NCI-H69 (cell line): Measurements from ENCODE around the gene ELOVL6.
A peak's percentile ranks its signal among the peaks of the same experiment; 100 is the strongest.
"Not testable (repeated sequence)": the region's sequence is repeated elsewhere in the genome, so short reads cannot be mapped to it uniquely, and the experiment has no call there.

ENCODE experiments used
- DNase-seq: peaks from one replicate; lab custom pipeline; 2025; lab: John Stamatoyannopoulos, UW

ELOVL6 gene

DNA sequence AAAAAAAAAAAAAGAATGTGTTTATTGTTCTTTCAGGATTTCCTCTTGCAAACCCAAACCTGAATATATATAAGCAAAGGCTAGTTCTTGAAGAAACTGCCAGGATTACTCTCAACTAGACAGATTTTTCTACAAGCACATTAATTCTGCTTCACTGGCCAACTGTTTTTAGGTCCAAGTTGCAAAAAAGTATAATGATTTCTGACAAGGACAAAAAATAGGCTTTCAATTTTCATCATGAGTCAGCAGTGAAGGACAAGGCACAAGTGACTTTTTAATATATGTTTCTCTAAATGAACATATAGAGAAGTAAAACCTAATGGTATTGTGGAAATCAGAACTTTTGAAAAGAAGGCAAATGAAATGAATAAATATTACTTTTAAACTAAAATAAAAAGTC, 73.7 kb downstream of the ELOVL6 start:
- no peak for DNase-seq

DNA sequence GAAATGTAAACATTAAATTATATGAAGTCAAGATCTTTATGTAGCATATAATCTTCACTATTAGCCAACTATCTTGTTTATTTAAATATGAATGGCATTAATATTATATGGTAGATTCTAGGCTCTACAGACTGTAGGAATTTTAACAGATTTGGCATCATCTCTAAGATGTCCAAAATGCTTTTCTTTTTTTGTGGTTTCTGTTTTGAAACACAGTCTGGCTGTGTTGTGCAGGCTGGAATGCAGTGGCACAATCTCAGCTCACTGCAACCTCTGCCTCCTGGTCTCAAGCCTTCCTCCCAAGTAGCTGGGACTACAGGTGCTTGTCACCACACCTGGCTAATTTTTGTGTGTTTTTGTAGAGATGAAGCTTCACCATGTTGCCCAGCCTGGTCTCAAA, 76.2 kb downstream of the ELOVL6 start:
- DNase-seq, result no peak

DNA sequence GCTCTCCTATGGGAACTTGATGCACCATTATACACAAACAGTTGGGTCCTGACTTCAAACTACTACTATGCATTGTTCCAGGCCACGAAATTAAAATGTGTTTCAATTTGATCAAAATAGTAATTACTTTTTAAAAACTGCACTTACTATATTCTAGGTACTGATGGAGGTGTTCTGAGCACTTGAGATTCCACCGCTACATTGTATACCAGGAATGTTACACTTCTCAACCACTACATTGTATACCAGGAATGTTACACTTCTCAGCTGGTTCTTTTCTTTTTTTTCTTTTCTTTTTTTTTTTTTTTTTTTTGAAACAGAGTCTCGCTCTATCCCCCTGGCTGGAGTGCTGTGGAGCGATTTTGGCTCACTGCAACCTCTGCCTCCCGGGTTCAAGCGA, 77.9 kb downstream of the ELOVL6 start:
- DNase-seq, result no peak

DNA sequence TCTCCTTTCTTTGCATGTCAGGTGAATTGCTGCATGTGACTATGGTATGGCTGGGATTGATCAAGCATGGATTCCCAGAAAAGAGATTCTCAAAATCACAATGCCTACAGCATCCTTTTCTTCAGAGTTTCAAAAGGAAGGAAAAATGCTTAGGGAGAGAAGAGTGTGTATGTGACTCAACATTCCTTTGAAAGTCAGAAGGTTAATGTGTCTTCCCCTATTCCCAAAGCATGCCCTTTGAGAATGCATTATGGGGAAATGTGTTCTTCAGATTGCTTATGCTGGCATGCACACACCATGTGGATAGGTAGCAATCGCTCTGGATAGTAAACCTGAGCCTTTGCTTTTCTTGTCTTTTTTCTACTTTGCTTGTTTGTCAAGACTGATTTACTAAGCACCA, 78.5 kb downstream of the ELOVL6 start:
- no peak for DNase-seq

DNA sequence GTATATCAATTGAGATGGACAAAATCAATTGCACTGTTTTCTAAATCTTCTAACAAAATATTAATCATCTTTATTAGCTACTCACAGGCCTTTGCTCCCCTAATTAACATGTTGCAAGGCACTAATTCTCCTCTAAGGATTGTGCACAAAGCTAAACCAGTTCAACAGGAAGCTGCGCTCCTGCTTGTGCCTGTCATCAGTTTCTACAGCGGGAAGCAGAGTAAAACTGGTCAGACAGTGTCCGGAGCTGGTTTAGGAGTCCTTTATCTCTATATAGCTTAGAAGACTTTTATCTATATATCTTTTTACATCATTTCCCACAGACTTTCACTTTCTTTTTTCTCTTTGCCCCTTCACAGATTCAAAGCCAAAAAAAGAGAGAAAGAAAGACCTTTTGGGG, 79.1 kb downstream of the ELOVL6 start:
- no peak for DNase-seq

DNA sequence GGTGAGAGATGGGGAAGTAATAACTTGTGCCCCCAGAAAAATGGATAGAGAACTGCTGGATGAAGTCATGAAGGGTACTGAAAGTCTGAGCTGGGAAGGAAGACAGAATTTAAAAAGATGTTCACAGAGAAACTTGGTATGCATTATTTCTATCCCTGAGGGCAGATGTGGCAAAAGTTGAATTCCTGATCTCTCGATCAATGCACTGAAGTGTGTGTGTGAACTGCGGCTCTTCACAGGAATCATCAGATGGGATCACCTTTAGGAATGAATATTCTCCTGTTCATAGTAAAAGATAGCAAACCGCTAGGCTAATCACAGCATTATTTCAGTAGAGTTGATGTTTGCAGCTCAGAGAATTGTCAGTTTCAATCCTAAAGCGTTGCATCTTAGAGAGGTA, 86.4 kb downstream of the ELOVL6 start:
- DNase-seq, result no peak

DNA sequence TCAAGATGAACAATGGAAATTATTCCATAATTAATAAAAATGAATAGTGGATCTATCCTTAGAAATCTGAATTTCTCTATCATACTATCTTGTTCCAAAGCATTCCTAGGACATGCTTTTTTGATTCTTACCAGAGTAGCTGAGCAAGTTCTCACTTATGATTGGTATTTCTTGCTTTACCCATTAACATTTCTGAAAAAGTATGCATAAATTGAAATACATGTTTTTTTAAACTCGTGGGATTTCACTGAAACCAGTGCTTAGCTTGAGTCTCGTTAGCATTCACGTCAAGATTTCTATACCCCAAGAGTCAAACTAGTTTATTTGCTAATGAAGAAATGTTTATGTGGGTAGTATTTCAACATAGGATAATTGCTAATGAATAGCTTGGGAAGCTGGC, 89.0 kb downstream of the ELOVL6 start:
- no peak for DNase-seq

DNA sequence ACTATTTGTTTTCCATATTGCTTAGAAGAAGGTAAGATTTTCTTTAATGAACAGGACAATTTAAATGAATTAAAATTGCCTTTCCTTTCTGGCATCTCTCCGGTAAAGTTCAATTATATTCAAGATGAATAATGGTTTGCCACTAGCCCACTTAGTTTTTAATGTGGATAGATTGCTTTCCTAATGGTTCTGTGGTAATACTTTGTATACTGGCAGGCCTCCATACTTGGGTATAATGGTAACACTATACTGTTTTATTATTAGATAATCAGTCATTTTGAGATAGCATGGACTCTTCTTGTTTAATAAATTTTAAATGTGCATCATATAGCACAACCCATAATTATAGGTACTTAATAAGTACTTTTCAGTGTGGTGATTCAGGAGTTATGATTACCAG, 89.5 kb downstream of the ELOVL6 start:
- DNase-seq, result peak; percentile 28

DNA sequence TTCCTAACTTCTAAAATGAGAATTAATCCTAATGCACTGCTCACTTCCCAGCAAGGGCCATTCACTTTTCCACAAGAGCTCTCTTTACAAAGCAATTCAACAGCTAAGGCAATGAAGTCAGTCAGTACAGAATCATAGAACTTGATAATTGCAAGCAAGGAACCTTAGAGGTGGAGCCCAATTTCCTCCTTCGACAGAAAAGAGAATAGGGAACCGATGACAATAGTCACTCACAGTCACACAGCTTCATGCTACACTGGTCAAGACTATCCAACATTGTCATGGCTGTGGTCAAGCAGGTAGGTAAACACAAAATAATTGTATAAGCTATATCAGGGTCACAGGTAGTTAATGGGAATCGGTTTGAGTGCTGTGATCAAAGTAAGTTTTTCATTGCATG, 90.0 kb downstream of the ELOVL6 start:
- DNase-seq, result peak; percentile 8

DNA sequence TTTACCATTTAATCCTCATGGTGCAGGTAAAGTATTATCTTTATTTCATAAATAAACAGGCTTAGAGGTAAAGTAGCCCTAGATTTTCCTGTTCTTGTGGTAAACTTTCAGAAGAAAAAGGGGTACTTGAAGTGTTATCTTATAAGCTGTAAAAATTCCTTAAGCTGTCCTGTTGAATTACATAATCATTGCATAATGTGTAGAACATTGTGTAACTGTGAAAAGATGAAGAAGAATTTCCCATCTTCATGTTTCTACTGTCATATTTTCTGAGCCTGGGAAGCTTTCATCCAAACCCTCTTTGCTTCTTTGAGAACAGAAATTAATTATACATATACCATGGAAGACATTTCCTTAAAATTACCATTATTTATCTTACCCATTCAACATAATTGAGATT, 90.5 kb downstream of the ELOVL6 start:
- DNase-seq, result no peak

DNA sequence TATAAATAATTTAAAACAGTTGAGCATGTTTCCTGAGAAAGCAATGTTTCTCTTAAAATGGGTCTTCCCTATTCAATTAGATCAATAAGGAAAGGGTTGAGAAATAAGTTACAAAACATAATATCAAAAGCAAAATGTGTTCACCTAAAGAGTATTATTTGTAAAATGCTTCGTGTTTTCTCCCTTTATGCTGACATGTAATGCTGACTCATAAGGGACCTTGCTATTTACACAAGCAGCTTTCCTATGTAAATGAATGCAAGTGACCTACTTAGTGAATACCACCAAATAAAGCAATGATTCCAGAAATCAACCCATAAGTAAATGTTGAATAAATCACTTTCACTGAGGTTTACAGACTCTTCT, 91.5 kb downstream of the ELOVL6 start:
- DNase-seq, result peak; percentile 5

DNA sequence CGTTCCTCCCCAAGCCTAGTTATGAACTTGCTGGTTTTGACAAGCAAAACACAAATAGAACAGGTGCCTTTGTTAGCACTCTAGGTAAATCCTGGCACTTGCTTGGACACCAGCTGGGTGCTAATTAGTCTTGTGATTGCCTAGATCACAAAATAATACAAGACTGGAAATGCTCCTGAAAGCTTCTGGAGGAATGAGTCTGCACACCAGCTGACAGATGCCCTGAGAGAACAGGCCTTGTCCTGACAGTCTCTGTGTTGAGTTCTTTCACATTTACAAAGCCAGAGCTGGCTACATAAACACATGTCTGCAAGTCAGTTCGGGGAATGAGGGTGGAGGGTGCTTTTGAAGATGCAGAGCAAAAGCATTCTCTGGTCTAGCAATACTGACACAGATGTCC, 93.8 kb downstream of the ELOVL6 start:
- DNase-seq, result peak; percentile 72

DNA sequence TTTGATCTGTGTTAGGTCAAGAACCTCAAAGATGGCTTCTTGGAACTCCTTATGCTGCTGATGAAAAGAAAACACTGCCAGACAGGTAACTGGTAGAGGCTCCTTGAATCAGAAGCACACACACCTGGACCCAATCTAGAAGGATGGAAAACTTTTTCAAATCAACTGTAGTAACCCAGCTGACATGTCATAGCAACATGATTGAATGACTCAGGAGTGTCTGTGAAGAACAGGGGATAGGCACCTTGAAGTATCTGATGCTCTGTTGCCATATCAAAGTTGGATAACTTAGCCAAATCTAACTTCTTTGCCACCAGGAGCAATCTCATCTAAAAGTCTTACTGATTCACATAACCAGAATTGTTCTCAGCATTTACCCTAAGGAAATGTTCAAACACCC, 98.8 kb downstream of the ELOVL6 start:
- no peak for DNase-seq

DNA sequence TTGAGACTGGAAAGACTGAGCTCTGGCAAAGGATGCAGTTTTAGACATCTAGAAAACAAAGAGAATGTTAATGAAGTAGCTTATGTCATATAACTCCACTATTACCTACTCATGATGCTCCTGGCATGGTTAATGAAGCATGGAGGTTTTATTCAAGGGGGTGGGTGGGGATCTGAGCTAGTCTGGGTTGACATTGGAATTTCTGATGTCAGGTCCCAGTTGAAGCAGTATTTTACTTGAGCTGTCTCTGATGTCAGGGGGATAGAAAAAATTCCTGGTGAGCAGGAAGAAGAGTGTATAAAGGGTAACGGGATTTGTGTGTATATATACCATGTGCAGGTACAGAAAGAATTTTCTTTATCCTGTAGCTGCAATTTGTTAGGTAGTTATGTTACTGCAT, 102.0 kb downstream of the ELOVL6 start:
- peak; percentile 11 for DNase-seq

DNA sequence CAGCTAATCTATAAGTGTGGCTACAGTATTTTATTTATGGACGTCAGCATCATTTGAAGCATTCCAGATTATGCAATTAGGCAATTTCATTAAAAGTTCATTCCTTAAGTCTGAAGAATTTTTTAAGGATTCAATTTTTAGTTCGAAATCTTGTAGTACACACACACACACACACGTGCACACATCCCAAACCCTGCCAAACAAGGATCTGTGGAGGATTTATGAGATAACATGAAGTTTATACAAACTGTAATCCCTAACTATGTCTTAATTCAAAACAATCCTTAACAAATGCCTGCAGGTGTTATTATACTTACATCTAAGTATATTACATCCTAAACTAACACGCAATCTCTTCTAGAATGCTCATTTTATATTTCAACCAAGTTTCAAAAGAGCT, 105.8 kb downstream of the ELOVL6 start:
- DNase-seq, result no peak

DNA sequence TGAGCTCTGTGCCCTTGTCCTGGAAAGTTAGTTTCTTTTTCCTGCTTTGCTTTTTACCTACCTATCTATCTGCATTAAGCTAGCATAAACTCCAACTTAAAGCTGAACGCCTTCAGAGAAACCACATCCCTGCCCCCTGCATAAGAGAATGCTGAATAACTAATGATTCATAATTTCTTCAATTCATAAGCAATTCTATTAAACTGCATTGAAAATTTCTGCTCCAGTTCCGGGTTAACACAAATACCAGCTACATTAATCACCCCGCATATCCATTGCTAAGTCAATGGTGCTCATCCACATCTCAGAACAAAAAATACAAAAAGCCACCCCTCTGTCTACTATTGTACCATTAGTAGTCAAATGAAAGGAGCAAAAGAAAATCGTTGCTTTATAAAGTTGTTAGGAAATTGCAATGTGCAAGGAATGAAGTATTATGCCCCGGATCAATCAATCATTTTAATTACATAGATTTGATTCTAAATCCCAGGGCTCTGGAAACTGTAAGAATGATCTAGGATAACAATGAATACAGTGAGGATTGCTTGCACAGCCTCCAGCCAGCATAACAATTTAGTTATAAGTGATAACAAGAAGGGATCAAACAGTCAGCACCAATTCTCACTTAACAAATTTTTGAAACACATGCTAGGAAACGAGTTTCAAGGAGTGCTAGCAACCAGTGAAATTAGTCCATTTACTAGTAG, 106.8 kb downstream of the ELOVL6 start:
- no peak for DNase-seq

DNA sequence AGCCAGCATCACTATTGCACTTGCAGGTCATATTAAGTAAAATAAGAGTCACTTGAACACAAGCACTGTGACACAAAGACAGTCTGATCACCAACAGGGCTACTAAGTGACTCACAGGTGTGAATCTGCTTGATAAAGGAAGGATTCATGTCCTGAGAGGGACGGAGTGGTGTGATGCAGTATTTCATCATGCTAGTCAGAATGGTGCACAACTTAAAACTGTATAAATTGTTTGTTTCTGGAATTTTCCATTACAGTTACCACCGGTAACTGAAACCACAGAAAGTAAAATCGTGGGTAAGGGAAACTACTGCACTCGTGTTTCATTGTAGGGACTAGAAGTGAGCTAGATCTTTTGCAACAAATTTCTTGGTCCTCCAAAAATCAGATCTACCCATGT, 109.7 kb downstream of the ELOVL6 start:
- no peak for DNase-seq

DNA sequence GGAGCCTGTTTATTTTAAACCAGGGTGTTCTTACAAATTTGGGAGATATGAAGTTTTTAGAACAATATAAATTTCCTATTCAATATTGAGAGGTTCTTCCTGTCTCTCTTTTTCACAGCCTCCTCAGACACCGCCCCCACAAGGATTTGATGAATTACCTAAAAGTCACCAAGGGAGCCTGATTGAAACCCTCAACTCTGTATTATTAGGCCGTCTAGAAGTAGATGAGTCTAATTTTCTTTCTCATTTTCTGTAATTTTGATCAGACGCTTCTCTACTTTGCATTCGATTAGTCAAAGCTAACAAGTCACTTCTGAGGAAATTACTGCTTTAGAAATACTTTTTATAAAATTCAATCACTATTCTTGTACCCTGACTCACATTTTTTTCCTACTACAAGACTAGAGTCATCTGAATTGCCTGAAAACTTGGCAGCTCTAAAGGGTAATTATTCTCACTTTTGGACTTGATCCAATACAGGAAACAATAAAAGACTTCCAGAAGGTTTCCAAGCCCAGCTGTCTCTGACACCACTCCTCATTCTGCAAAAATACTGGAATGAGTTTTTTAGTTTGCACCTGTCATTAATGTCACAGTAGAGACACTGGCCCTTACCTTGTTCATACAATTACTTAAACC, 111.2 kb downstream of the ELOVL6 start:
- peak; percentile 87 for DNase-seq

DNA sequence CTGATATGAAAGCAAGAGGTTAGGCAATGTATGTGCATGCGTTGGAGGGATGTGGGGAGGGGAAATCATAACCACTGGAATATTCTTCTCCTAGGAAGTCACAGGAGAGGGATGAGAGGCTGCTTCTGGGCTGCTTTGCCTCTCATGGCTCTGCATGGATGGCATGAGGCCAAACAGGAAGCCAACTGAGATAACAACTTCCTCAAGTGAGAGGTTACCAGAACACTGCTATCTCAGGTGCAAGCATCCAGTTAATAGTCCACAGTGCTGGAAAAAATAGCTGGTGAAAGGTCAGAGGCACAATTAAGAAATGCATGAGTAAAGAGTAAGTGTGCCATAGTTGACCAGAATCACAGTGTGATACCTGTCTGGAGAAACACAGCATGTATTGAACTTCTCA, 113.3 kb downstream of the ELOVL6 start:
- DNase-seq, result peak; percentile 45

DNA sequence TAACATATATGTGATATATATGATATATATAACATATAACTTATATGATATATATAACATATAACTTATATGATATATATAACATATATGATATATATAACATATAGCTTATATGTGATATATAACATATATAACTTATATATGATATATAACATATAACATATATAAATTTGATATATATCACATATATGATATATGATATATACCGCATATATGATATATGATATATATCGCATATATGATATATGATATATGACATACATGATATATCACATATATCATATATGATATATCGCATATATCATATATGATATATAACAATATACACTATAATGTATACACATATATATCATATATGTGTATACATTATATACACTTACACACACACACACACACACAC, 114.3 kb downstream of the ELOVL6 start:
- no peak for DNase-seq

DNA sequence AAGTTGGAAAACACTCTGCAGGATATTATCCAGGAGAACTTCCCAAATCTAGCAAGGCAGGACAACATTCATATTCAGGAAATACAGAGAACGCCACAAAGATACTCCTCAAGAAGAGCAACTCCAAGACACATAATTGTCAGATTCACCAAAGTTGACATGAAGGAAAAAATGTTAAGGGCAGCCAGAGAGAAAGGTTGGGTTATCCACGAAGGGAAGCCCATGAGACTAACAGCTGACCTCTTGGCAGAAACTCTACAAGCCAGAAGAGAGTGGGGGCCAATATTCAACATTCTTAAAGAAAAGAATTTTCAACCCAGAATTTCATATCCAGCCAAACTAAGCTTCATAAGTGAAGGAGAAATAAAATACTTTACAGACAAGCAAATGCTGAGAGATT, 120.3 kb downstream of the ELOVL6 start:
- not testable (repeated sequence) for DNase-seq

DNA sequence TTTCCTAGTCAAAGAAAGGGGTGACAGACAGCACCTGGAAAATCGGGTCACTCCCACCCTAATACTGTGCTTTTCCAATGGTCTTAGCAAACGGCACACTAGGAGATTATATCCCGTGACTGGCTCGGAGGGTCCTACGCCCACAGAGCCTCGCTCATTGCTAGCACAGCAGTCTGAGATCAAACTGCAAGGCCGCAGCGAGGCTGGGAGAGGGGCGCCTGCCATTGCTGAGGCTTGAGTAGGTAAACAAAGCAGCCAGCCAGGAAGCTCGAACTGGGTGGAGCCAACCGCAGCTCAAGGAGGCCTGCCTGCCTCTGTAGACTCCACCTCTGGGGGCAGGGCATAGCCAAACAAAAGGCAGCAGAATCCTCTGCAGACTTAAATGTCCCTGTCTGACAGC, 121.6 kb downstream of the ELOVL6 start:
- not testable (repeated sequence) for DNase-seq

DNA sequence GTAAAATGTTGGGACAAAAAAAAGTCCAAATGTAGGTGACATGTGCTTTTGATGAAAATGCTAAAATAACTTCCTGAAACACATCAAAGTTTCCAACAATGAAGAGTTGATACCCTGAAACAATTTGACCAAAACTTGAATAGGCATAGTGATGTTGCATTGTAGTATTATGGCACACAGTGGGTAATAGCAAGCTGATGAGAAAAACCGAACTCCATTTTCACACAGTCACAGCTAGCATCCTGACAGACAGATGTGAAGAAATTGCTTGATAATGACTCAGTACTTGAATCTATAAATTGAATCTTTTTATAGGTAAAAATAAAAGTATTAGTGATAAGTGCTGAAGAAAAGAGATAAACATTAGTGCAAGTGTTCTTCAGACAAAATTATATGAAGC, 122.5 kb downstream of the ELOVL6 start:
- DNase-seq, result no peak

DNA sequence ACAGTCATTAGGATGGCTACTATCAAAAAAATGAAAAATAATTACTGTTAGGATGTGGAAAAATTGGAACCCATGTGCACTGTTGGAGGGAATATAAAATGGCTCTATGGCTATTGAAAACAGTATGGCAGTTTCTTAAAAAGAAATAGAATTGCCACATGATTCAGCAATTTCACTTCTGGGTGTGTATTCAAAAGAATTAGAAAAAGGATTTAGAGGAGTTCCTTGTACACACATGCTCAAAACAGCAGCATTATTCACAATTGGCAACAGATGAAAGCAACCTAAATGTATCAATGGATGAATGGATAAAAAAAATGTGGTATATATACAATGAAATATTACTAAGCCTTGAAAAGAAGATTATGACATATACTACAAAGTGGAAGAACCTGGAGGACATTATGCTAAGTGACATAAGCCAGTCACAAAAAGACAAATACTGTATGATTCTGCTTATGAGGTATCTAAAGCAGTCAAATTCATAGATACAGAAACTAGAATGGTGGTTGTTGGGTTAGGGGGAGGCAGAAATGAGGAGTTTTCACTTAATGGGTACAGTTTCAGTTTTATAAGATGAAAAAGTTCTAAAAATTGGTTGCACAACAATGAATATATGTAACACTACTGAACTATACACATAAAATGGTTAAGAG, 123.2 kb downstream of the ELOVL6 start:
- no peak for DNase-seq
